H1 (cell line): ENCODE data around the gene VDR. TPM values are rescaled to one million over a fixed set of nuclear protein-coding genes. Genes with fewer than 3 reads are reported as not detected.

Experiments
- SAP30 ChIP-seq: fragments of 300-600 bp; sonication (generic); IDR thresholded peaks from 2 replicates; pipeline ENCODE4 v1.7.1; 2012; ENCODE audit warnings: low read length, moderate library complexity, mild to moderate bottlenecking, inconsistent platforms; ENCODE audit not compliant: insufficient read depth, insufficient replicate concordance
- polyA plus RNA-seq, 7 experiments: library from polyadenylated mRNA; depleted of rRNA in 3 of 7; stranded (reverse) in 5 of 7; unstranded in 2 of 7; fragments of >200 nt in 5 of 7; fragments of 200-250 nt in 2 of 7; gene quantifications; 1 replicate in 5 of 7; 2 replicates in 1 of 7; 4 replicates in 1 of 7; pipeline versions ENCODE4 v1.2.1 to v1.2.3, GENCODE V29; 2011 to 2013; ENCODE audit warnings: missing spikeins in 2 of 7, mixed read lengths in 2 of 7
- total RNA-seq: library from RNA; stranded (reverse); fragmentation: NEBNext Ultra II Directional; extraction: Animal tissue kit (Norgen Biotek cat#: 25700); gene quantifications from 2 replicates; pipeline ENCODE4 v1.2.1, GENCODE V29; 2021

VDR gene
- total and polyA plus RNA-seq, 2 of the 8 experiments (the other 6 are each of a cell fraction or from before 2014, with no cell fraction given), result 0.44 to 0.65 TPM

DNA sequence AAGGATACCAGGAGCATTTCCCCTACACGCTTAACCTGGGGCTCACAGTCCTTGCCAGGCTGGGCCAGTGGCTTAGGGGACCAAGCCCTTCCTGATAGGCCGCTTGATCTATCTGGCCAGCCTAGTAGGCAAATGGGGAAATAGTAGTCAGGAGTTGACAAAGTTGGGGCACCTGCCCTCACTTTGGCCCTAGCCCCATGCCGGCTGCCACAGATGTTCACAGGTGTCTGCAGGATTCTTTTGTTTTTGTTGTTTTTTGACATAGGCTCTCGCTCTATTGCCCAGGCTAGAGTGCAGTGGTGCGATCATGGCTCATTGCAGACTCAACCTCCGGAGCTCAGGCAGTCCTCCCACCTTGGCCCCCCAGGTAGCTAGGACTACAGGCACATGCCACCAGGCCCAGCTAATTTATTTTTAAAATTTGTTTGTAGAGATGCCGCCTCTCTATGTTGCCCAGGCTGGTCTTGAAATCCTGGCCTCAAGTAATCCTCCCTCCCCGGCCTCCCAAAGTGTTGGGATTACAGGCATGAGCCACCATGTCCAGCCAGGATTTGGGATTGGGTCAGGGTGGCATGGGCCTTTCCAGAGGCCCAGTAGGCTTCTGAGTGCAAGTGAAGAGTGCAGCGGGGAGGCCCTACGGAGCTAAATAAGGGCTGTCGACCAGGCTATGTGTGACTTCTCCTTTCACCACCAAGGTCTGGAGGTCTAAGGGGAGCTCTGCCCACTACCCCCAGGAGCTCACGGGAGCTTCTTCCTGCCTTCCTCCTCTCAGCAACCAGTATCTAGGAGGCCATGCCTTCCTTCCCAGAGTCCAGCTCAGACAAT is 69.6 kb downstream of the VDR start (continued):
- no peak for TF ChIP-seq SAP30
